ENCODE results near the gene SCUBE2. TPM values are rescaled to one million over a fixed set of nuclear protein-coding genes. Genes with fewer than 3 reads are reported as not detected.

Gene SCUBE2
- total and polyA plus RNA-seq, 2 donors (not counting 1 experiment from before 2014, with no cell fraction given), result not detected

- WGBS (ENCODE audit: insufficient coverage), result 100% methylated on average over 2 of the region's 3 CpGs
- H3K9me3 Mint-ChIP-seq (ENCODE audit: insufficient read depth), result no peaks in the 10 kb centered on the region
These were observed 32.0 kb downstream of the SCUBE2 start for GRCh38 chr11:9059406-9059805.

GRCh38 chr11:9057888-9058287 lies 33.5 kb downstream of the SCUBE2 start:
- Histone ChIP-seq H3K79me2 (ENCODE audit: control insufficient read depth, insufficient read depth, low read length) (no peaks in the 10 kb centered on the region), H3K27me3 (replicated peaks in 1 of 4; ENCODE audit: control extremely low read depth in 1 of 4, control insufficient read depth in 3 of 4, insufficient read depth in 4 of 4, low read length in 3 of 4) (peaks cover 0 to 5% (median 2%) of the 10 kb centered on the region in 4 experiments), H3K4me2 (replicated peaks; ENCODE audit: low read depth, low read length, poor library complexity, severe bottlenecking) (no peak overlapping the region), H3K4me3 (ENCODE audit: control extremely low read depth in 1 of 5, extremely low read depth in 1 of 5, insufficient read depth in 1 of 5, low read depth in 2 of 5, low read length in 4 of 5) (no peak overlapping the region), H4K20me1 (ENCODE audit: control insufficient read depth, insufficient read depth, low read length, poor library complexity, severe bottlenecking) (no peaks in the 10 kb centered on the region), H3K4me1 (ENCODE audit: control insufficient read depth in 2 of 2, insufficient read depth in 2 of 2, low read length in 2 of 2) (no peaks in the 10 kb centered on the region), H2AFZ (ENCODE audit: insufficient read depth, low read depth, low read length, poor library complexity, severe bottlenecking) (no peak overlapping the region), H3K27ac (ENCODE audit: low read length in 2 of 2) (no peak overlapping the region), H3K9me3 (ENCODE audit: control extremely low read depth in 1 of 3, control insufficient read depth in 2 of 3, insufficient read depth in 1 of 3, low read length in 2 of 3) (no peaks in the 10 kb centered on the region), H3K36me3 (replicated peaks in 1 of 2; ENCODE audit: control extremely low read depth in 1 of 2, control insufficient read depth in 1 of 2, extremely low read depth in 1 of 2, insufficient read depth in 2 of 2, low read length in 1 of 2) (no peaks in the 10 kb centered on the region), H3K9ac (ENCODE audit: low read length) (no peak overlapping the region)
- H3K4me1 Mint-ChIP-seq, result peaks cover 7% of the 10 kb centered on the region
- 82% methylated on average over 4 of the region's 4 CpGs for WGBS (ENCODE audit: insufficient coverage)
- no peak for ATAC-seq (ENCODE audit: low read depth)
- no peak for DNase-seq
- TF ChIP-seq EZH2 (IDR thresholded peaks at IDR 0.05; ENCODE audit: borderline replicate concordance, insufficient read depth, low read depth, low read length, poor library complexity, severe bottlenecking), result no peak
- TF ChIP-seq, protein P1, sequence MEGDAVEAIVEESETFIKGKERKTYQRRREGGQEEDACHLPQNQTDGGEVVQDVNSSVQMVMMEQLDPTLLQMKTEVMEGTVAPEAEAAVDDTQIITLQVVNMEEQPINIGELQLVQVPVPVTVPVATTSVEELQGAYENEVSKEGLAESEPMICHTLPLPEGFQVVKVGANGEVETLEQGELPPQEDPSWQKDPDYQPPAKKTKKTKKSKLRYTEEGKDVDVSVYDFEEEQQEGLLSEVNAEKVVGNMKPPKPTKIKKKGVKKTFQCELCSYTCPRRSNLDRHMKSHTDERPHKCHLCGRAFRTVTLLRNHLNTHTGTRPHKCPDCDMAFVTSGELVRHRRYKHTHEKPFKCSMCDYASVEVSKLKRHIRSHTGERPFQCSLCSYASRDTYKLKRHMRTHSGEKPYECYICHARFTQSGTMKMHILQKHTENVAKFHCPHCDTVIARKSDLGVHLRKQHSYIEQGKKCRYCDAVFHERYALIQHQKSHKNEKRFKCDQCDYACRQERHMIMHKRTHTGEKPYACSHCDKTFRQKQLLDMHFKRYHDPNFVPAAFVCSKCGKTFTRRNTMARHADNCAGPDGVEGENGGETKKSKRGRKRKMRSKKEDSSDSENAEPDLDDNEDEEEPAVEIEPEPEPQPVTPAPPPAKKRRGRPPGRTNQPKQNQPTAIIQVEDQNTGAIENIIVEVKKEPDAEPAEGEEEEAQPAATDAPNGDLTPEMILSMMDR (IDR thresholded peaks at IDR 0.05), result no peak
- ChIA-PET POLR2A (no interaction called here), CTCF (no interaction called here)
- H3K9me3 Mint-ChIP-seq (ENCODE audit: insufficient read depth), result no peaks in the 10 kb centered on the region
- no peak overlapping the region for H3K4me3 Mint-ChIP-seq
- peaks cover 13% of the 10 kb centered on the region for H3K27me3 Mint-ChIP-seq
- no peak overlapping the region for H3K27ac Mint-ChIP-seq
- intact Hi-C loops (cut with micrococcal nuclease), result no loop called here

More at GRCh38 chr11:9059406-9059805, 32.0 kb downstream of the SCUBE2 start:
- intact Hi-C loops (cut with micrococcal nuclease), result no loop called here
- Mint-ChIP-seq H3K4me1 (peaks cover 7% of the 10 kb centered on the region), H3K27me3 (peaks cover 13% of the 10 kb centered on the region), H3K4me3 (no peak overlapping the region), H3K27ac (no peak overlapping the region)
- no peaks in the 10 kb centered on the region for H3K36me3 ChIP-seq (replicated peaks in 1 of 2; ENCODE audit: control extremely low read depth in 1 of 2, control insufficient read depth in 1 of 2, extremely low read depth in 1 of 2, insufficient read depth in 2 of 2, low read length in 1 of 2)
- H2AFZ ChIP-seq (ENCODE audit: insufficient read depth, low read depth, low read length, poor library complexity, severe bottlenecking), result no peak overlapping the region
- H3K4me3 ChIP-seq (ENCODE audit: control extremely low read depth in 1 of 5, extremely low read depth in 1 of 5, insufficient read depth in 1 of 5, low read depth in 2 of 5, low read length in 4 of 5), result no peak overlapping the region
- DNase-seq (no peak), ATAC-seq (ENCODE audit: low read depth) (no peak)
- no peaks in the 10 kb centered on the region for H3K4me1 ChIP-seq (ENCODE audit: control insufficient read depth in 2 of 2, insufficient read depth in 2 of 2, low read length in 2 of 2)
- no peak overlapping the region for H3K4me2 ChIP-seq (replicated peaks; ENCODE audit: low read depth, low read length, poor library complexity, severe bottlenecking)
- no peak overlapping the region for H3K27ac ChIP-seq (ENCODE audit: low read length in 2 of 2)
- H3K9ac ChIP-seq (ENCODE audit: low read length), result no peak overlapping the region
- H3K9me3 ChIP-seq (ENCODE audit: control extremely low read depth in 1 of 3, control insufficient read depth in 2 of 3, insufficient read depth in 1 of 3, low read length in 2 of 3), result no peaks in the 10 kb centered on the region
- H4K20me1 ChIP-seq (ENCODE audit: control insufficient read depth, insufficient read depth, low read length, poor library complexity, severe bottlenecking), result no peaks in the 10 kb centered on the region
- ChIA-PET CTCF (no interaction called here), POLR2A (no interaction called here)
- TF ChIP-seq EZH2 (IDR thresholded peaks at IDR 0.05; ENCODE audit: borderline replicate concordance, insufficient read depth, low read depth, low read length, poor library complexity, severe bottlenecking), result no peak
- TF ChIP-seq, protein P1 (IDR thresholded peaks at IDR 0.05), result no peak
- no peaks in the 10 kb centered on the region for H3K79me2 ChIP-seq (ENCODE audit: control insufficient read depth, insufficient read depth, low read length)
- H3K27me3 ChIP-seq (replicated peaks in 1 of 4; ENCODE audit: control extremely low read depth in 1 of 4, control insufficient read depth in 3 of 4, insufficient read depth in 4 of 4, low read length in 3 of 4), result peaks cover 0 to 5% (median 2%) of the 10 kb centered on the region in 4 experiments
